ENCODE data around the gene NTRK2.

NTRK2 gene

GRCh38 chr9:84823421-84824271 lies 154.1 kb downstream of the NTRK2 start:
- DNase-seq: no peak

- DNase-seq: no peak
Measured at GRCh38 chr9:84827216-84827765, 157.8 kb downstream of the NTRK2 start.

DNA sequence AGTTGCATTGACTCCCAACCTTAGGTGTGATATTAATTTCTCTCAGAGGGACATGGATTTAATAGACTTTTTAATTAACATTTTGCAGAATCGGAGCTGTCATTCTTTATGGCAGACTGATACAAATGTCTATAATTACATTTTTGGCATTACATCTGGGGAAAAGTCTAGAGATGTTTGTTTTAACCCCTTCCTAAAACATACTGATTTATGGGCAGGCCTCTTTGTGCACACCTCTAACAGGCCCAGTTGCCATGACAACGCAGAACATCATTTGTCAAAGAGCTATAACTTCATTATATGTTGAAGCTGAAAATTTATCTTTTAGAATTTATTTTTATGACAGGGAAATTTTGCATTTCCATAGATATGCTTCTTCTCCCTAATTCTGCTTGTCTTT lies 158.5 kb downstream of the NTRK2 start:
- no peak for DNase-seq

DNA sequence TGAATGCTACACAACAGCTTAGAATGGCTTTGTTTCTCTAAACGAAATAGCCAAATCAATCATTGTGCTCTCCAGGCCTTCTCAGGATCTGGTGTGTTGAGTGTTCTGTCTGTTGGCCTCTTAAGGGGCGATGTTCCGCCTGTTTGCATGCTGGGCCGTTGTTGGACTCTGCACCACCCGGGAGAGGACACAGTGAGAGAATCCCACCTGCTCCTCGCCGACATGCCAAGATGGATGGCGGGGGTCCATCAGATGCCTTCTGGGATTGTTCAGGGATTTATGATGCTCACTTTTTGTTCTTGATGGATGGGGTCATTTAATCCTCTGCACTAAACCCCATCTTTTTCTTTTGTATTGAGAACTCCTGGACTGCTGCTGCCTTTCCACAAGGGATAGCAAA lies 159.9 kb downstream of the NTRK2 start:
- DNase-seq: no peak

DNA sequence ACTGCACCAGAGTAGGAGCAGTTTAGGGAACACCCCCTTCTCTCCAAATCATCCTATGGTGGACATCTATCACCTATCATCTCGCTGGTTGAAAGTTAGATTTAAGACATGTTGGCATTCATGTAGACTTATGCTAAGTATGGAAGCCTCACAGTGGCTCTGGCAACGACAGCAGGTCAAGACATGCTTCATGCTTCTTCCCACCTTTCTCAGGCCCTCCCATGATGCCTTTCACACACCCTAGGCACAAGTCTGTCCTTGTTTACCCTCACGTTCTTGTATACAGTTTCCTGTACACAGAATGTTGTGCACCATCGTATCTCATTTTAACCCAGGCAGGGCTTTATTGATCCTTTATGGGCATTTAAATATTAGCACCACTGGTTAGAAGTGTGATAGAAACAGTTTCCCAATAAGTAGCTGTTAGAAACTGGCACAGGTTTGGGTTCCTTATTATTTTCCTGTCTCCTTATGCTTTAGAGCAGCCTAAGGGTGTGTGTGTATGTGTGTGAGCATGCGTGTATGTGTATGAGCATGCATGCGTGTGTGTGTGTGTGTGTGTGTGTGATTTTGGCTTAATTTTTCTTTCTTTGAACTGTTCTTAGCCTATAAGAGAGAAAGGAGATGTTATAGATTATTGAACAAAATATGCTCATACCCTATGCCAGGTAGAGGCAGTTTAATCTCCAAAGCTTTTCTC lies 160.6 kb downstream of the NTRK2 start:
- DNase-seq: no peak

DNA sequence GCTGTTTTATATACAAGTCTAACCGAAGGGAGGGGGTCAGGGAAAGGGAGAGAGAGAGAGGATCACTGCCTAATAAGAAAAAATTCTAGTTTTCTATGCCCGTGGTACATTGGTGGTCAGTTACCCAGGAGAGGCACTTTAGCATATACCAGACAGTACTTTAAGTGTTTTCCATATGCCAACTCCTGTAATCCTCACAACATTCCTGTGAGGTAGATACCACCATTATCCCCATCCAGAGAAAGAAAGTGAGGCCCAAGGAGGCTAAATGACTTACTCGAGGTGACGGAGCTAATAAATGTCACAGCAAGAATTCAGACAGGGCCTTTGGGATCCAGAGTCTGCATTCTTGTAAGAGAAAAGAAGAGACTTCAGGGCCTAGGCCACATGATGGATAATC lies 161.8 kb downstream of the NTRK2 start:
- no peak for DNase-seq

DNA sequence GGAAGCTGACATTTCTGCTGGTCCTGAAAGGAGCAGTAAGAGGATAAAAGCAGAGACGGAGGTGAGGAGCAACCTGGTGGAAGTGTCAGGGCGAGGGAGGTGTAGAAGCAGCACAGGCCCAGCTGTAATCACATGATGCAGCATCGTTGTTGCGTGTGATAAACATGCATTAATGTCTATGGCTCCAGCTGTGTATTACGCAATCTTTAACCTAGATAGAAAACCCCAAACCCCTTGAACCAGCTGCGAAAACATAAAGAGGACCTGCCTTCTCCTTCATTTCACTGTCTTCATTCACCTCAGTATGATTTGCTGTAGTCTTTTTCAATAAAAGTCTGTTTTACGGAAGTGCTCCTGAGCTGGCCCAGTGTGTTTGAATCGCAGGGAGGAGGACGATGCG lies 162.9 kb downstream of the NTRK2 start:
- DNase-seq: no peak

- no peak for DNase-seq
Measured at GRCh38 chr9:84834426-84834825, 164.9 kb downstream of the NTRK2 start.

DNA sequence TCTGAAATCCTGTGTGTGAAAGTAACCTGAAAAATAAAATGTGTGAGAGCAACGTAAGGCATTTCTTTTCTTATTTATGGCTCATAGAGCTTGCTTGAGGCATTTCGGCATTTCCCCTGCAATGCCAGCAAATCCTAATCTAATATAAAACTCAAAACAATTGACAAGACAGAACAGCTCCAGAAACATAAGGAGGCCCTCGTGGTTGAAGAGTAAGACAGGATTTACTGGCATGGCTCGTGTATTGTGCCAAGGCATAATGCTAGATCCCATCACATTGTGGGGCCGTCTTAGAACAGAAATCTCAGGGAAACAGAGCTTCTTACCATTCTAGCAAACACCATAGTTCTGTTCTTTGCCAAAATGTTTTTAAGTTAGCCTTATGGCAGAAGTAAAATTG lies 166.2 kb downstream of the NTRK2 start:
- DNase-seq: no peak

DNA sequence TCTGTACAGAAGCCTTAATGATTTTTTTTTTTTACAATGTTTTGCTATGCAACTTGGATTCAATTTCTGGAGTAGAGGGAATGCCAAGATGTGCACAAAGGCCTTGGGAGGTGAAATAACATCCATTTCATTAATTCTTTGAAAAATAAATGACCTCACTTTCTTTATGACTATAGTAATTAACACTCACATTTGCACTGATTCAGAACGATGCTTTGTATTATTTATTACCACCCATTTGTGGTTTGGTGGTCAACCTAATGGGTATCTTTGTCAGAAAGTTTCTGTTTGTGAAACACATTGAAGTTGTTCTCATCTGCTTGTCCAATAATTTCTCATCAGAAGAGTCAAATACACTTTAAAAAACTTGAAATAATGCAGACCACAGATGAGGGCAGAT lies 169.3 kb downstream of the NTRK2 start:
- DNase-seq: no peak

GRCh38 chr9:84839541-84839940 lies 170.0 kb downstream of the NTRK2 start:
- no peak for DNase-seq

DNA sequence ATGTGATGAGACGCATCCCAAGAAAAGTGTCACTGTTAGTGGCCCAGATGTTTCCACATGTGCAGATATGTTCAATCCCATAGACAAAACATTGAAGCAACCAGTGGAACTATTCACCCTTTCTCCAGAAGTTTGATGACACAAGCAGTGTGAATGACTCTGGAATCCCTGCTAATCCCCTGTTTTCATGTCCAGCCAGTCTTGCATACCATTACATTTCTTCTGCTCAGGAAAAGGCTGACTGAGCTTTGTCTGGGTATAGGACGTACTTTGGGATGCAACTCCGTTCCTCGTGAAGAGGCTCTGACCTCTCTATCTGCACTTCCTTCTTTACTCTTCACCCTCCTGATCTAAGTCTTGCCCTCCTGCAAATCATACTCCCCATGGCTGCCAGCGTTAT lies 172.4 kb downstream of the NTRK2 start:
- no peak for DNase-seq

- no peak for DNase-seq
Measured at GRCh38 chr9:84843175-84843824, 173.8 kb downstream of the NTRK2 start.

DNA sequence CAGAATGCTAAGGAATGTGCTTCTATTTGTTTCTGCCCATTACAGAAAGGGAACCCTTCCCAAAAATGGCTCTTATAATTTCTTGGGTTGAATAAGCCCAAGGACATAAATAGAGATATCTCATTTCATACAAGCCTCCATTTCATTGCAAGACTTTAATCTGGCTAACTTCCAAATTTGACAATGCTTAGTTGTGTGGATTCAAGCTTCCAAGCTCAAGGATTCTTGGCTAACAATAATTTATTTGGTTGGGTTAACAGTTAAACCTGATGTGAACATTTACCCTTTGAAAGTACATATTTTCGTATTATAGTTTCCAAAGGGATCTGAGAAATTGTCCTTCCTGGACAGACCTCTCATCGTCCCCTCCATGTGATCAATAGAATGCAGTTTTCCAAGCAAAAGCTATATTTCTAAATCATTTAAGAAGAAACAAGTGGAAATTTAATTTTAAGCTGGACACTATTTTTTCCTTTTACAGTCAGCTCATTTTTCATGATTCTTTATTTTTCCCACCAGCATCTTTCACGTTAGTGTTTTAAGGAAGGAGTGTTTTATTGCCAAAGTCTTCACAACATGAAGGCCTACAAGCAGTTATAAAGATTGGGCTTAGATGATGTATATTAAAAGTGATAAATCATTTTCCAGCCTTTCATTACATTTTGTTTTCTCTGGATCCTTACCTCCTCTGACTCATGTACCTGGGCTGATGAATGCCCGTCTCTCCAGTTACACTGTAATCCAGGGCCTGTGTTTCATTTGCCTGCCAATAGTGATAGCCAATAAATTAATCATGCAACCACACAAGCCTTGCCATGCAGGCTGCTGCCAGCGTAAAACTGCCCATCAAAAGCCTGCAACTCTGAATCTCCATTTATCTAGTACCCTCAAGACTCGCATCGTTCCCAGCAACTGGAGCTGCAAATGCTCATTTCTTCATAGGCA lies 176.7 kb downstream of the NTRK2 start:
- no peak for DNase-seq

GRCh38 chr9:84846906-84847305 lies 177.4 kb downstream of the NTRK2 start:
- no peak for DNase-seq

DNA sequence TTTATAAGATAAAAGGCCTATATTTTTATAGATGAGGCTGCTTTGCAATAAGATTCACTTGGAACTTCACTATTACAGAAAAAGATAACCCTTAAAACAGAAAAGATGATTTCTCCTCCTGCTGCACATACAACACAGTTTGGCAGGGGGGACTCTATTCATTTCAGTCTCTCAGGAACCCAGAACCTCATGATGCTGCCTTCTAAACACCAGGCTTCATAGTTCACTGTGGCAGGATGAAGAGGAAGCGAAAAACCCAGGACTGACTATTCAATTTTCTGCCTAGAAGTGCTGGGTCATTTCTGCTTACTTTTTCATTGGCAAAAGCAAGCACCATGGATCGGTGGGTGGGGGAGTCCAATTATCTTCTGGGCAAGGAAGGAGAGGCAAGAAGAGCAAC lies 179.5 kb downstream of the NTRK2 start:
- DNase-seq: no peak

DNA sequence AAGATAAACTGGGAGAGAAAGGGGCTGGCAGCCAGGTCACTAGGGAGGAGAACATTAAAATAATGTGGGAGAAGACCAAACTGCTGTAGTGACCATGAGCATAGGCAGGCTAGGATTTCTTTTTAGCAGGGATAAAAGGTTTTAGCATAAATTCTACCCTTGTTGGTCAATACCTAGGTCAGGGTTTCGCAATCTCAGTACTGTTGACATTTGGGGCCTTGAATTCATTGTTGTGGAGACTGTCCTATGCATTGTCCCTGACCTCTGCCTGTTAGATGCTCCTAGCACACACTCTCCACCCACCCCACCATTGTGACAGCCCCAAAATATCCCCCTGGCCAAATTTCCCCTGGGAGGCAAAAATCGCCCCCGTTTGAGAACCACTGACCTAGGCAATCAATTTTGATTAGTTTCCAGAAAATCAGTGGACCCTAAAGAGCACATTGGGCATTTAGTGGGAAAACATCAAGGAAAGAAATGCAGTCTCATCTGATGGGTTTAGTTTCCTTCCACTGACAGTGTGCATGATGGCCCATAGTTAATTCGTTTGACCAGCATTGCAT lies 181.4 kb downstream of the NTRK2 start:
- DNase-seq: no peak

DNA sequence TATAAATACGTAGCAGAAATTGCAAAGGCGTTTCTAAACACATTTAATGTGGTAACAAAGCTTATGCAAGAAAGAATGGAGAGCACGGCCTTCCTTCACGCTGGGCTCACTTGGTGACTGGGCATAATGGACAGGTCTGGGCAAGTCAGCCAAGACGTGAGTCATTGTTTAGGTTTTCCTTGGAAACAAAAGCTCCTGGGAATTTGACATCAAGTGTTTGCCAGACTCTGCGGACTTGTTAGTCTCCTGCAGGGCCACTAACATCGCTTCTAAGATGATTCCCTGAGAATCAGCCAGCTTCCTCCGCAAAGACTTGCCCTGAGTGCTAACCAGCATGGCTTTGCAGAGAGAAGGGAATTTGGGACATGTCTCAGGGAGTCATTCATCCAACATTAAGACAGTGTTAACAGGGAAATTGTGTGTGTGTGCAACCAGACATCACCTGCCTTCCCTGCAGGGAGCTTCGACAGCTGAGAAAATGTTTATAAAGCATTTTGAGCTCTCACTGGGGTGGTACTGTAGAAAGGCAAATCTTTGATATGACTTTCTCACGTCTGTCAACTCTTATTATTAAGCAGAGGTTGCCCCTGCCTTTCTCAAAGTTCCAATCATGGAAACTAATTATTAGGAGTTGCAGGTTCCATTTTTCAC lies 182.5 kb downstream of the NTRK2 start:
- DNase-seq: no peak

- DNase-seq: no peak
Measured at GRCh38 chr9:84852617-84853301, 183.2 kb downstream of the NTRK2 start.

GRCh38 chr9:84856181-84856632 lies 186.7 kb downstream of the NTRK2 start:
- DNase-seq: no peak

- no peak for DNase-seq
Measured at GRCh38 chr9:84857211-84857610, 187.7 kb downstream of the NTRK2 start.
